GM12878 (cell line): Measurements from ENCODE around the gene KRT75. TPM values are rescaled to one million over a fixed set of nuclear protein-coding genes. Genes with fewer than 3 reads are reported as not detected.

Experiments used
- ATAC-seq: fragments of 200-7000 bp; cut with Tn5 transposase; 3 replicates; pipeline ENCODE4 v1.9.1; 2020; ENCODE audit warnings: mild to moderate bottlenecking, moderate library complexity
- BruUV-seq: library from RNA; stranded (reverse); fragments of 400-500 nt; replicated peaks from 2 replicates; lab custom pipeline; 2021; lab: Mats Ljungman, UMichigan
- CTCF ChIA-PET: fragments of 300-600 bp; sonication (Branson Sonifier 250); formaldehyde crosslinking; extraction: SDS; loops from one replicate; lab custom pipeline; 2021; ENCODE audit warnings: inconsistent platforms; lab: Yijun Ruan, JAX
- POLR2A ChIA-PET: fragments of 350-600 bp; formaldehyde crosslinking; extraction: SDS; loops from one replicate; lab custom pipeline; 2021; ENCODE audit warnings: inconsistent platforms; lab: Charles Lee
- RAD21 ChIA-PET: fragments of 300-600 bp; sonication (Branson Sonifier 250); formaldehyde crosslinking; loops from one replicate; lab custom pipeline; 2023; ENCODE audit warnings: antibody characterized with exemption; ENCODE audit not compliant: unreplicated experiment; lab: Charles Lee
- SMC1A ChIA-PET: fragments of 300-600 bp; sonication (Branson Sonifier 250); formaldehyde crosslinking; loops from one replicate; lab custom pipeline; 2023; ENCODE audit not compliant: unreplicated experiment, uncharacterized antibody; lab: Charles Lee
- DNase-seq: peaks from one replicate; pipeline ENCODE4 v3.0.0-alpha.2; 2011; ENCODE audit warnings: low read depth, low spot score
- FAIRE-seq: peaks from 3 replicates; lab custom pipeline; 2011; peaks lifted over from hg19 to GRCh38; lab: Jason Lieb, UNC
- H2AFZ ChIP-seq: 2 replicates; pipeline ENCODE4 v1.6.0; 2011; ENCODE audit warnings: low read depth, low read length, control low read depth; ENCODE audit not compliant: control insufficient read depth
- H3K27ac ChIP-seq: 2 replicates; pipeline ENCODE4 v1.5.1; 2011; ENCODE audit warnings: control low read depth; ENCODE audit not compliant: control insufficient read depth, insufficient read depth
- H3K27me3 ChIP-seq, 2 experiments: replicated peaks in 1 of 2; 2 replicates each; pipeline versions ENCODE4 v1.6.0 to v1.6.1; 2011; ENCODE audit warnings: low read length in 1 of 2; ENCODE audit not compliant: control insufficient read depth in 2 of 2, insufficient read depth in 2 of 2
- H3K36me3 ChIP-seq, 2 experiments: 2 replicates each; pipeline ENCODE4 v1.5.1; 2011; ENCODE audit warnings: low read length in 1 of 2; ENCODE audit not compliant: control insufficient read depth in 2 of 2, insufficient read depth in 2 of 2
- H3K4me1 ChIP-seq: 2 replicates; pipeline ENCODE4 v1.6.1; 2011; ENCODE audit warnings: mild to moderate bottlenecking, low read length, moderate library complexity, mixed read lengths; ENCODE audit not compliant: control insufficient read depth, insufficient read depth
- H3K4me2 ChIP-seq: 2 replicates; pipeline ENCODE4 v1.6.0; 2011; ENCODE audit warnings: control low read depth; ENCODE audit not compliant: control insufficient read depth, insufficient read depth
- H3K4me3 ChIP-seq: fragments of 200-600 bp; sonication (generic); 2 replicates; pipeline ENCODE4 v1.5.1; 2016
- H3K79me2 ChIP-seq: 2 replicates; pipeline ENCODE4 v1.6.0; 2011; ENCODE audit warnings: low read length; ENCODE audit not compliant: control insufficient read depth, insufficient read depth
- H3K9ac ChIP-seq: 2 replicates; pipeline ENCODE4 v1.8.0; 2011; ENCODE audit warnings: low read length, control low read depth, mixed read lengths; ENCODE audit not compliant: control insufficient read depth, insufficient read depth
- H3K9me3 ChIP-seq: replicated peaks from 3 replicates; pipeline ENCODE4 v1.5.1; 2011; ENCODE audit warnings: mild to moderate bottlenecking, low read length; ENCODE audit not compliant: control insufficient read depth, insufficient read depth
- H4K20me1 ChIP-seq: 2 replicates; pipeline ENCODE4 v1.6.0; 2011; ENCODE audit not compliant: control insufficient read depth, insufficient read depth
- BCLAF1 ChIP-seq: fragments of 450-650 bp; IDR thresholded peaks from 2 replicates; pipeline ENCODE4 v1.6.1; 2017; ENCODE audit warnings: antibody characterized with exemption, mild to moderate bottlenecking, moderate library complexity
- BHLHE40 ChIP-seq, 2 experiments: fragments of 450-650 bp in 1 of 2; IDR thresholded peaks; 2 replicates each; pipeline ENCODE4 v1.6.1; 2011 to 2017; ENCODE audit warnings: low read depth in 2 of 2, borderline replicate concordance in 1 of 2, improper control_type of control experiment in 1 of 2, low read length in 1 of 2, mild to moderate bottlenecking in 1 of 2
- FOS ChIP-seq: IDR thresholded peaks from 3 replicates; pipeline ENCODE4 v1.6.1; 2011; ENCODE audit warnings: borderline replicate concordance; ENCODE audit not compliant: insufficient read length; ENCODE audit errors: extremely low read depth
- MTA2 ChIP-seq: fragments of 450-650 bp; IDR thresholded peaks from 2 replicates; pipeline ENCODE4 v1.6.1; 2016; ENCODE audit warnings: low read depth, mild to moderate bottlenecking, moderate library complexity
- MTA3 ChIP-seq: IDR thresholded peaks from 2 replicates; pipeline ENCODE4 v1.6.1; 2012; ENCODE audit warnings: low read length, inconsistent platforms, borderline replicate concordance
- MXI1 ChIP-seq: fragments of 150-350 bp; IDR thresholded peaks from 2 replicates; pipeline ENCODE4 v1.6.1; 2011; ENCODE audit warnings: low read depth, mild to moderate bottlenecking, inconsistent platforms, low read length, improper control_type of control experiment
- NFYA ChIP-seq: IDR thresholded peaks from 2 replicates; pipeline ENCODE4 v1.6.1; 2011; ENCODE audit warnings: low read depth, mild to moderate bottlenecking, low read length, improper control_type of control experiment, borderline replicate concordance
- NKRF ChIP-seq: fragments of 450-650 bp; conservative IDR thresholded peaks from 2 replicates; pipeline ENCODE4 v1.6.1; 2017; ENCODE audit warnings: mild to moderate bottlenecking, moderate library complexity
- NR2F1 ChIP-seq: fragments of 450-650 bp; conservative IDR thresholded peaks from 2 replicates; pipeline ENCODE4 v1.6.1; 2017; ENCODE audit warnings: mild to moderate bottlenecking
- RAD21 ChIP-seq: IDR thresholded peaks from 2 replicates; pipeline ENCODE4 v1.6.1; 2011; ENCODE audit warnings: mild to moderate bottlenecking, low read depth, low read length, moderate library complexity; ENCODE audit not compliant: insufficient read depth
- STAT1 ChIP-seq: fragments of 450-650 bp; conservative IDR thresholded peaks from 2 replicates; pipeline ENCODE4 v1.6.1; 2014; ENCODE audit warnings: antibody characterized with exemption, mild to moderate bottlenecking
- TARDBP ChIP-seq: IDR thresholded peaks from 2 replicates; pipeline ENCODE4 v1.6.1; 2016; ENCODE audit warnings: borderline replicate concordance
- USF1 ChIP-seq: IDR thresholded peaks from 2 replicates; pipeline ENCODE4 v1.6.1; 2011; ENCODE audit warnings: borderline replicate concordance, low read depth, mild to moderate bottlenecking, moderate library complexity, mixed read lengths, low read length; ENCODE audit not compliant: insufficient read depth; ENCODE audit errors: extremely low read length
- YBX1 ChIP-seq: fragments of 450-650 bp; IDR thresholded peaks from 2 replicates; pipeline ENCODE4 v1.6.1; 2016; ENCODE audit warnings: antibody characterized with exemption
- ZNF687 ChIP-seq: fragments of 450-650 bp; IDR thresholded peaks from 2 replicates; pipeline ENCODE4 v1.6.1; 2017; ENCODE audit warnings: mild to moderate bottlenecking, moderate library complexity
- WGBS: methylation state at CpG from one replicate; pipeline ENCODE4 v1.1.6; 2016; ENCODE audit warnings: low lambda C conversion rate; ENCODE audit not compliant: insufficient replicate concordance, insufficient coverage; ENCODE audit errors: missing lambda C conversion rate; 5-methylcytosine and 5-hydroxymethylcytosine counted together
- in situ Hi-C: fragments of 300-500 bp; cut with MboI; formaldehyde crosslinking; loops from 9 replicates; pipeline ENCODE4 v1.14.3; 2018; ENCODE audit warnings: mixed read lengths
- intact Hi-C: fragments of 100-400 bp; cut with micrococcal nuclease; formaldehyde crosslinking; loops from one replicate; pipeline ENCODE4 v1.14.2; 2022; ENCODE audit not compliant: unreplicated experiment
- polyA plus RNA-seq, 11 experiments: library from polyadenylated mRNA; depleted of rRNA in 4 of 11; unstranded in 6 of 11; stranded (reverse) in 5 of 11; fragments of >200 nt; fragmentation: Nextera tagmentation in 4 of 11; fragmentation: Illumina TruSeq in 1 of 11; extraction: Ambion mirVana in 4 of 11; extraction: Trizol in 1 of 11; gene quantifications; 1 replicate in 1 of 11; 2 replicates in 10 of 11; pipeline versions ENCODE4 v1.2.1 to v1.2.3, GENCODE V29; 2011 to 2016; ENCODE audit warnings: inconsistent platforms in 2 of 11, missing spikeins in 2 of 11, low read depth in 1 of 11
- total RNA-seq, 4 experiments: library from RNA; depleted of rRNA in 3 of 4; stranded (reverse); fragments of >200 nt in 3 of 4; fragmentation: Illumina TruSeq in 1 of 4; extraction: Trizol in 1 of 4; gene quantifications; 2 replicates each; pipeline versions ENCODE4 v1.2.1 to v1.2.3, GENCODE V29; 2013 to 2021

The KRT75 gene
- total and polyA plus RNA-seq, 10 of the 15 experiments (the other 5 are each of a cell fraction or from before 2014, with no cell fraction given): not detected

- 14% methylated on average over 8 of the region's 8 CpGs for WGBS
- ATAC-seq: no peak
- no TSS peak for BruUV-seq
- no peak for FAIRE-seq
- ChIA-PET CTCF (interaction anchor here (0.9 kb wide), 1 partner anchor 493 kb away, joined by 4 read pairs; no protein-coding TSS in a partner anchor), RAD21 (no interaction called here), POLR2A (no interaction called here), SMC1A (no interaction called here)
- Histone ChIP-seq H3K27ac (no peak overlapping the region), H3K36me3 (no peaks in the 10 kb centered on the region), H2AFZ (no peak overlapping the region), H3K9ac (no peak overlapping the region), H3K9me3 (no peaks in the 10 kb centered on the region), H3K27me3 (peaks cover 0 to 1% of the 10 kb centered on the region in 2 experiments; a peak in 3 of 4 replicates), H3K4me1 (no peaks in the 10 kb centered on the region), H4K20me1 (no peaks in the 10 kb centered on the region), H3K4me3 (no peak overlapping the region), H3K4me2 (no peak overlapping the region), H3K79me2 (no peaks in the 10 kb centered on the region)
- no peak for DNase-seq
- in situ Hi-C loops (loop anchor here (25.0 kb wide), 1 partner anchor 610 kb away; no protein-coding TSS in a partner anchor), intact Hi-C loops (loop anchor here (10.0 kb wide), 1 partner anchor 128 kb away; no protein-coding TSS in a partner anchor)
- TF ChIP-seq NR2F1 (no peak), FOS (no peak), MXI1 (no peak), RAD21 (no peak), TARDBP (no peak), NFYA (no peak), USF1 (no peak), ZNF687 (no peak), STAT1 (no peak), MTA2 (no peak), NKRF (no peak), BHLHE40 (IDR thresholded peaks at IDR 0.05; ENCODE audit: borderline replicate concordance in 1 of 2, low read depth in 2 of 2, low read length in 1 of 2) (no peak), MTA3 (no peak), BCLAF1 (no peak), YBX1 (no peak)
These were observed 56.9 kb downstream of the KRT75 start for GRCh38 chr12:52377266-52377665.
